WERI-Rb-1 (cell line): ENCODE measurements around the gene TANC1.

Experiments used
- DNase-seq: peaks from one replicate; pipeline ENCODE4 v3.0.0-alpha.2; 2020
- H3K27ac ChIP-seq: fragments of 250-450 bp; sonication (Bioruptor Pico); 2 replicates; pipeline ENCODE4 v1.5.1; 2020; ENCODE audit warnings: mild to moderate bottlenecking, moderate library complexity
- H3K27me3 ChIP-seq: fragments of 250-450 bp; sonication (Bioruptor Pico); 2 replicates; pipeline ENCODE4 v1.5.1; 2021; ENCODE audit warnings: mild to moderate bottlenecking, low read depth, moderate library complexity; ENCODE audit not compliant: insufficient read depth, severe bottlenecking
- H3K36me3 ChIP-seq: fragments of 250-450 bp; sonication (Bioruptor Pico); 2 replicates; pipeline ENCODE4 v1.5.1; 2020; ENCODE audit warnings: mild to moderate bottlenecking, moderate library complexity
- H3K4me3 ChIP-seq: 2 replicates; pipeline ENCODE4 v1.5.1; 2011; ENCODE audit warnings: low read depth, mild to moderate bottlenecking, control low read depth, low read length
- H3K9me3 ChIP-seq: fragments of 250-450 bp; sonication (Bioruptor Pico); 2 replicates; pipeline ENCODE4 v1.5.1; 2021; ENCODE audit warnings: mild to moderate bottlenecking, moderate library complexity; ENCODE audit not compliant: severe bottlenecking
- TF ChIP-seq, protein P1 (sequence below): IDR thresholded peaks from 2 replicates; pipeline ENCODE4 v1.5.1; 2011; ENCODE audit warnings: low read depth, mild to moderate bottlenecking, control low read depth, inconsistent platforms, low read length

TANC1 gene

GRCh38 chr2:159270744-159271379 lies 302.4 kb downstream of the TANC1 start:
- H3K27ac ChIP-seq, result no peak overlapping the region
- H3K27me3 ChIP-seq, result no peaks in the 10 kb centered on the region
- no peaks in the 10 kb centered on the region for H3K9me3 ChIP-seq
- H3K4me3 ChIP-seq, result no peak overlapping the region
- DNase-seq, result no peak
- H3K36me3 ChIP-seq, result peaks cover 7% of the 10 kb centered on the region
- TF ChIP-seq, protein P1, sequence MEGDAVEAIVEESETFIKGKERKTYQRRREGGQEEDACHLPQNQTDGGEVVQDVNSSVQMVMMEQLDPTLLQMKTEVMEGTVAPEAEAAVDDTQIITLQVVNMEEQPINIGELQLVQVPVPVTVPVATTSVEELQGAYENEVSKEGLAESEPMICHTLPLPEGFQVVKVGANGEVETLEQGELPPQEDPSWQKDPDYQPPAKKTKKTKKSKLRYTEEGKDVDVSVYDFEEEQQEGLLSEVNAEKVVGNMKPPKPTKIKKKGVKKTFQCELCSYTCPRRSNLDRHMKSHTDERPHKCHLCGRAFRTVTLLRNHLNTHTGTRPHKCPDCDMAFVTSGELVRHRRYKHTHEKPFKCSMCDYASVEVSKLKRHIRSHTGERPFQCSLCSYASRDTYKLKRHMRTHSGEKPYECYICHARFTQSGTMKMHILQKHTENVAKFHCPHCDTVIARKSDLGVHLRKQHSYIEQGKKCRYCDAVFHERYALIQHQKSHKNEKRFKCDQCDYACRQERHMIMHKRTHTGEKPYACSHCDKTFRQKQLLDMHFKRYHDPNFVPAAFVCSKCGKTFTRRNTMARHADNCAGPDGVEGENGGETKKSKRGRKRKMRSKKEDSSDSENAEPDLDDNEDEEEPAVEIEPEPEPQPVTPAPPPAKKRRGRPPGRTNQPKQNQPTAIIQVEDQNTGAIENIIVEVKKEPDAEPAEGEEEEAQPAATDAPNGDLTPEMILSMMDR, result no peak

DNA sequence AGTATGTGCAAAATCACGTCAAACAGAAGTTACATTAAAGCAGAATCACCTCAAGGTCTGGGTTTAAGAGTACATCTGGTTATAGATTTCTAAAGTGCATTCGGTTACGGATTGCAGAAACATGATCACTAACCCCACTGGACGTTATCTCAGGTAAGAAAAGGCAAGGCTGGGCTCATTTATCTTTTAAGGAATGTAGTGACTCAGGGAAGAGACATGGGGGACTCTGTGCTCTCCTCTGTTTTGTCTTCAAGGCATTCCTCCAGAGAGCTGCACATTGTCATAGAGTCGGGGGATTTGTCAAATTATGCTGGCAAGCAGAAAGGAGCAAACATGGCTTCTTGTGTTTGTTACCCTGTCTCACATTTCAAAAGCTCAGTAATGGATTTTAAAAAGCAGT lies 303.7 kb downstream of the TANC1 start:
- H3K27me3 ChIP-seq, result no peaks in the 10 kb centered on the region

DNA sequence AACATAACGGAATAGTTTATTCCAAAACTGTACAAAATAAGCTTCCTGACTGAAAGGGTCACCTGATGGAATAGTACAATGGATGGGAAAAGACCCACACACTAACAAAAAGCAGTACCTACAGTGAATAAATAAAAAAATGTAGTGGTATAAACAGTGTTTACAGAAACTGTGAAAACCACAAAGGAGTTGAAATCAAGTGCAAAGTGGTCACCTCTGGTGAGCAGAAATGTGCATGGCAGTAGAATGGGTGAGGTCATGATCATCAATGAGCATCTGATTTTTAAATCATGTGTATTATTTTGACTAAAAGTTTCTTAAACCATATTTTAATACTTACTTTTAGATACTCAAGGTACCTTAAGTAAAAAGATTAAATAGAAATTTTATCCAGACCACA lies 306.7 kb downstream of the TANC1 start:
- DNase-seq, result no peak
- Histone ChIP-seq H3K36me3 (peaks cover 7% of the 10 kb centered on the region), H3K9me3 (no peaks in the 10 kb centered on the region), H3K4me3 (no peak overlapping the region), H3K27me3 (no peaks in the 10 kb centered on the region), H3K27ac (no peak overlapping the region)
- TF ChIP-seq, protein P1, result no peak

More for the DNA sequence above, 303.7 kb downstream of the TANC1 start:
- Histone ChIP-seq H3K4me3 (no peak overlapping the region), H3K27ac (no peak overlapping the region), H3K36me3 (peaks cover 7% of the 10 kb centered on the region), H3K9me3 (no peaks in the 10 kb centered on the region)
- TF ChIP-seq, protein P1, result no peak
- no peak for DNase-seq

GRCh38 chr2:159279700-159280099 lies 311.3 kb downstream of the TANC1 start:
- Histone ChIP-seq H3K4me3 (no peak overlapping the region), H3K27me3 (no peaks in the 10 kb centered on the region), H3K27ac (no peak overlapping the region), H3K36me3 (peaks cover 7% of the 10 kb centered on the region), H3K9me3 (no peaks in the 10 kb centered on the region)
- TF ChIP-seq, protein P1, result no peak
- DNase-seq, result no peak

DNA sequence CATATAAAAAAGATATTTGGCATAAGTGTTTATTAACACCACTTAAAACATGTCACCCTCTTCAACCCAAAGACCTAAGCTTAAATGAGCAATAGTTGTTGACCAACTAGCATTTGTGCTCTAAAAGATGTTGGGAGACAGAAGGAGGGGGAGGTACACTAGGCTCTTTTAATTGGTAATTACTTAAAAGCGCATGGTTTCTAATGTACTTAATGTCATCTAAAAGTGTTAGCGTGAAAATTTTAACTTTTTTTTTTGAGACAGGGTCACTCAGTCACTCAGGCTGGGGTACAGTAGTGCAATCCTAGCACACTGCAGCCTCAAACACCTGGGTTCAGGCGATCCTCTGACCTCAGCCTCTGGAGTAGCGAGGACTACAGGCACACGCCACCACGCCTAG lies 312.6 kb downstream of the TANC1 start:
- H3K27ac ChIP-seq, result no peak overlapping the region
- TF ChIP-seq, protein P1, result no peak
- H3K9me3 ChIP-seq, result no peaks in the 10 kb centered on the region
- no peak overlapping the region for H3K4me3 ChIP-seq
- H3K36me3 ChIP-seq, result peaks cover 7% of the 10 kb centered on the region
- DNase-seq, result no peak
- H3K27me3 ChIP-seq, result no peaks in the 10 kb centered on the region
